ENCODE data around the gene GRSF1.

GRCh38 chr4:70829492-70829891 lies 10.2 kb downstream of the GRSF1 start:
- TF ChIP-seq EZH2 (IDR thresholded peaks at IDR 0.05; ENCODE audit: borderline replicate concordance, low read depth, low read length, severe bottlenecking): no peak
- TF ChIP-seq CTCF (IDR thresholded peaks at IDR 0.05; ENCODE audit: borderline replicate concordance, extremely low read depth, low read length, poor library complexity, severe bottlenecking): no peak
